LNCaP clone FGC (cell line): ENCODE data around the gene PROK1.
"Not testable (repeated sequence)": the region's sequence is repeated elsewhere in the genome, so short reads cannot be mapped to it uniquely, and the experiment has no call there.

Experiments
- DNase-seq: peaks from one replicate; pipeline ENCODE4 v3.0.0-alpha.2; 2011; ENCODE audit warnings: low read depth
- H3K4me3 ChIP-seq: 2 replicates; pipeline ENCODE4 v1.5.1; 2011; ENCODE audit warnings: mild to moderate bottlenecking, low read depth, low read length, control low read depth
- TF ChIP-seq, protein P1 (sequence below): IDR thresholded peaks from 2 replicates; pipeline ENCODE4 v1.5.1; 2012; ENCODE audit warnings: mild to moderate bottlenecking; ENCODE audit not compliant: control insufficient read depth, insufficient read depth; ENCODE audit errors: extremely low read depth

Gene PROK1

DNA sequence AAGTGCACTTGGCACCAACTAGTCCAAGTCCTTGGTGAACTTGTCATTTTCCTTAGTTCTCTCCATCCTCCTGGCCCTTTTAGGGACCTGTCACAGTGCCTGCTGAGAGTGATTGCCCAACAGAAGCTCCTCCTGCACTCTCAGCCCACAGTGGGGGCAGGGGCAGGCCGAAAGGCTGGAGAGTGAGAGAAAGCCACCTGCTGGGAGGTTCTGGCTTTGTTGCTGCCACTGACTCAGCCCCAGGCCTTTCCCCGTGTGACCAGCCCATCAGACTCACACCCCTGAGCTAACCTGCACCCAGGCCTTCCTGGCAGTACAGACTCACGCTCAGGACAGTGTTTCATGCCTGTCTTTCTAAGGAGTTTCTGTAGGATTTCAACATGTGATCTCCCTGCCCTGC lies 17.1 kb upstream of the PROK1 start:
- H3K4me3 ChIP-seq = no peak overlapping the region
- peak; percentile 18 for DNase-seq
- TF ChIP-seq, protein P1, sequence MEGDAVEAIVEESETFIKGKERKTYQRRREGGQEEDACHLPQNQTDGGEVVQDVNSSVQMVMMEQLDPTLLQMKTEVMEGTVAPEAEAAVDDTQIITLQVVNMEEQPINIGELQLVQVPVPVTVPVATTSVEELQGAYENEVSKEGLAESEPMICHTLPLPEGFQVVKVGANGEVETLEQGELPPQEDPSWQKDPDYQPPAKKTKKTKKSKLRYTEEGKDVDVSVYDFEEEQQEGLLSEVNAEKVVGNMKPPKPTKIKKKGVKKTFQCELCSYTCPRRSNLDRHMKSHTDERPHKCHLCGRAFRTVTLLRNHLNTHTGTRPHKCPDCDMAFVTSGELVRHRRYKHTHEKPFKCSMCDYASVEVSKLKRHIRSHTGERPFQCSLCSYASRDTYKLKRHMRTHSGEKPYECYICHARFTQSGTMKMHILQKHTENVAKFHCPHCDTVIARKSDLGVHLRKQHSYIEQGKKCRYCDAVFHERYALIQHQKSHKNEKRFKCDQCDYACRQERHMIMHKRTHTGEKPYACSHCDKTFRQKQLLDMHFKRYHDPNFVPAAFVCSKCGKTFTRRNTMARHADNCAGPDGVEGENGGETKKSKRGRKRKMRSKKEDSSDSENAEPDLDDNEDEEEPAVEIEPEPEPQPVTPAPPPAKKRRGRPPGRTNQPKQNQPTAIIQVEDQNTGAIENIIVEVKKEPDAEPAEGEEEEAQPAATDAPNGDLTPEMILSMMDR = peak; percentile 38

DNA sequence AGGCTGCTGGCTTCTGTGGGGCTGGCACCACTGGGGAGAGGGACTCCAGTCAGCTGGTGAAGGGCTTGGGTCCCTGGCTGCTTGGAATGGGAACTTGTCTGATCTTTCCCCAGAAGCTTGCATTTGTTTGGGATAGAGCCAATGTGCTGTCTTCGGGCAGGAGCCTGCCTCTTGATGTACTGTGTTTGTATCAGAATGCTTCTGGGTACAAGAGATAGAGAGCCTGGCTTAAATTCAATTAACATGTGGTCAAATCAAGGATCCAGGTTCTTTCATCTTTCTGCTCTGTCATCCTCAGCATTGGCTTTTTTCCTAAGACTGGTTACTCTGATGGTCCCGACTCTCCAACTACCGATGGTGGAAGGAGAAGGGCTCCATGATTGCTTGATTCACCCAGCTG lies 16.0 kb upstream of the PROK1 start:
- no peak overlapping the region for H3K4me3 ChIP-seq
- no peak for DNase-seq
- TF ChIP-seq, protein P1 = no peak

DNA sequence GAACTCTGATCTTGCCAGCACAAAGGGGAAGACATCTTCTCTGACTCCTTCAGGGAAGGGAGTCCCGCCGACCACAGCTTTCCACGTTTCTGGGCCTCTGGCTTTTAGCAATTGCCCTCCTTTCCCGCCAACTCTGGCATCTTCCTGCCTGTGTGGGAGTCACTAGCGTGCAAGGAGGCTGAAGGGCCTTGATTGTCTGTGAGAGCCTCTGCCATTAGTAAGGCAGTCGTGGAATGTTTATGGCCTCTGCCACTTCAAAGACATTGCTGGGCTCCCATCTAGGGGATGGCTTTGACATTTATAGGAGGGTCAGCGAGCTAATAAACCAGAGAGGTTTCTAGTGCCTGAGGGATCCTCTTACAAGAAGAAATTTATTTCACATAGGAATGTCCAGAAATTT lies 14.3 kb upstream of the PROK1 start:
- no peak for DNase-seq

DNA sequence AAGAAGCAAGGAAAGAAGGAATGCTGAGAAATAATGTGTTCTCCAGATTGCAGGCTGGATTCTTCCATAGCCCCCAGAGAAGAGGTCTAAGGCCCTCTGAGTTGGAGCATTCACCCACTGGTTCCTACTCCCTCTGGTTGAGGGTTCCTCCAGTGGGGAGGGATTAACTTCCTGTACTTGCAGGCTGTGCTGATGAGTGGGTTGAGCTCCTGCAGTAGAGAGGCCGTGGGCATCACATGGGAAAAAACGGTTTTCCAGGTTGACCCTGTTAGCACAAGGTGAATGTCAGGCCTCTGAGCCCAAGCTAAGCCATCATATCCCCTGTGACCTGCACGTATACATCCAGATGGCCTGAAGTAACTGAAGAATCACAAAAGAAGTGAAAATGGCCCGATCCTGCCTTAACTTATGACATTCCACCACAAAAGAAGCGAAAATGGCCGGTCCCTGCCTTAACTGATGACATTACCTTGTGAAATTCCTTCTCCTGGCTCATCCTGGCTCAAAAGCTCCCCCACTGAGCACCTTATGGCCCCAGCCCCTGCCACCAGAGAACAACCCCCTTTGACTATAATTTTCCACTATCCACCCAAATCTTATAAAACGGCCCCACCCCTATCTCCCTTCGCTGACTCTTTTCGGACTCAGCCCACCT lies 13.2 kb upstream of the PROK1 start:
- not testable (repeated sequence) for H3K4me3 ChIP-seq, DNase-seq

More for the DNA sequence above, 14.3 kb upstream of the PROK1 start:
- TF ChIP-seq, protein P1 = no peak
- no peak overlapping the region for H3K4me3 ChIP-seq

DNA sequence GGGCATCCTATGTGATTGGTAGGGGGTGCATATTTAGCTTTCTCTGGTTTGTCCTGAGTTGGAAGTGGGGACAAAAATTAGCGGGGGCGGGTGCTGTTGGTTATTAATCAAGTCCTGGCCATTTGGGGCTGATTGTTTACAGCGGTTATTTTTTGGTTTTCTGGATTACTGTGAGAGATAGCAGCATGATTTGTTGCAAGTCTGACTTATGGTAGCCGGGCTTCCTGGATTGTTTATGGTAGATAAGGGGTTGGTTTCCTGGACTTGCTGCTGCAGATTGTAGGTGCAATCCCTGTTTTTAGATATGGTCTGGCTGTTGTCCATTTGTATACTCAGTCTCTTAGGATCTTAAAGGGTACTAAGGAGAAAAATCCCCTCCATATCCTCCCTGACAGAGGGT lies 12.1 kb upstream of the PROK1 start:
- TF ChIP-seq, protein P1 = no peak
- DNase-seq = no peak
- no peak overlapping the region for H3K4me3 ChIP-seq

DNA sequence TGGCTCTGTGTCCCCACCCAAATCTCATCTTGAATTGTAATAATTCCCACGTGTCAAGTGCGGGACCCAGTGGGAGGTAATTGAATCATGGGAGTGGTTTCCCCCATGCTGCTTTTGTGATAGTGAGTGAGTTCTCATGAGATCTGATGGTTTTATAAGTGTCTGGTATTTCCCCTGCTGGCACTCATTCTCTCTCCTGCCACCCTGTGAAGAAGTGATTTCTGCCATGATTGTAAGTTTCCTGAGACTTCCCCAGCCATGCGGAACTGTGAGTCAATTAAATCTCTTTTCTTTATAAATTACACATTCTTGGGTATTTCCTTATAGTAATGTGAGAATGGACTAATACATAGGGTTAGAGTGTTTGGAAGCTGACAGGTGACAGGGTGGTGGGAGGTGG lies 11.1 kb upstream of the PROK1 start:
- not testable (repeated sequence) for H3K4me3 ChIP-seq, DNase-seq

DNA sequence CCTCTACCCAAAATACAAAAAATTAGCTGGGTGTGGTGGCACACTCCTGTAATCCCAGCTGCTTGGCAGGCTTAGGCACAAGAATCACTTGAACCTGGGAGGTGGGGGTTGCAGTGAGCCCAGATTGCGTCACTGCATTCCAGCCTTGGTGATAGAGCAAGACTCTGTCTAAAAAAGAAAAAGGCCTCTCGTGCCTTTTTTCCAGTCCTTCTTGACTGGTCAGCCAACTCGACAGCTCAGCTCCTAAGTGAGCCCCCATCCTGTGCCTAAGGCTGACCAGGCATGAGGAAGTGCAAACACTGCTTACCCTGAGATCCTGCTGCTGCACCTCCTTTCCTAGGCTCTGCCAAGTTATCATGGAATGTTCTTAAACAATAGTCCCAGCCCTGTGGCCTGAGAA lies 10.1 kb upstream of the PROK1 start:
- H3K4me3 ChIP-seq = no peak overlapping the region
- DNase-seq = no peak
- TF ChIP-seq, protein P1 = no peak

DNA sequence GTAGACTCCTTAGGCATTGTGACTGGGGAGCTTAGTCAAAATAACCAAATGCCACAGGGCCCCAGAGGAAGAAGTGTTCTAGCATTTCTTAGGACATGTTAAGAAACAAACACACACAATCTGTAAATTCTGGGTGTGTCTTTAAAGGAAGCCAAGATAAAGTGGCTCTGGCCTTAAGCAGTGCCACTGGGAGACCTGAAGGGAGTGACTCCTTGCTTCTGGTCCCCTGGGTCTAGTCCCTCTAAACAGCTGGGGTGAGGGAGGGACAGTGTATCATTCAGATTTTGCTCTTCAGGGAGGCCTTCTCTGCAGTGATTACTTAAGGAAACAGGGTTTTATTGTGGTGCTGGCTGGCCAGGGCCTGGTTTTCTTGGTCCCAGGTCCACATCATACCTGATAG lies 9.1 kb upstream of the PROK1 start:
- DNase-seq = no peak
- no peak overlapping the region for H3K4me3 ChIP-seq
- TF ChIP-seq, protein P1 = no peak
